GM23338 (cell line): ENCODE data around the gene PKP3. TPM values are rescaled to one million over a fixed set of nuclear protein-coding genes. Genes with fewer than 3 reads are reported as not detected.
A peak's percentile ranks its signal among the peaks of the same experiment; 100 is the strongest.

Experiments used
- ATAC-seq: fragments of 200-7000 bp; cut with Tn5 transposase; 3 replicates; pipeline ENCODE4 v1.9.1; 2020
- DNase-seq: peaks from one replicate; pipeline ENCODE4 v3.0.0-alpha.2; 2015; ENCODE audit warnings: low spot score
- H2AFZ ChIP-seq: fragments of 200-600 bp; sonication (generic); 2 replicates; pipeline ENCODE4 v1.8.0; 2016; ENCODE audit warnings: antibody characterized with exemption, mild to moderate bottlenecking, moderate library complexity
- H3F3A ChIP-seq: fragments of 200-600 bp; sonication (generic); replicated peaks from 2 replicates; pipeline ENCODE4 v1.8.0; 2017; ENCODE audit warnings: antibody characterized with exemption, mixed run types, low read depth
- H3K27ac ChIP-seq: fragments of 200-600 bp; sonication (generic); 2 replicates; pipeline ENCODE4 v1.6.1; 2016; ENCODE audit warnings: low read depth
- H3K27me3 ChIP-seq: fragments of 200-600 bp; sonication (generic); 2 replicates; pipeline ENCODE4 v1.8.0; 2016; ENCODE audit warnings: mild to moderate bottlenecking, mixed run types, moderate library complexity; ENCODE audit not compliant: insufficient read depth
- H3K36me3 ChIP-seq: fragments of 200-600 bp; sonication (generic); 2 replicates; pipeline ENCODE4 v1.8.0; 2016; ENCODE audit warnings: mild to moderate bottlenecking; ENCODE audit not compliant: insufficient read depth
- H3K4me1 ChIP-seq: fragments of 200-600 bp; sonication (generic); 2 replicates; pipeline ENCODE4 v1.8.0; 2016; ENCODE audit warnings: mild to moderate bottlenecking, moderate library complexity; ENCODE audit not compliant: insufficient read depth
- H3K4me2 ChIP-seq: fragments of 200-600 bp; sonication (generic); 2 replicates; pipeline ENCODE4 v1.7.1; 2017; ENCODE audit warnings: mixed run types
- H3K4me3 ChIP-seq: fragments of 200-600 bp; sonication (generic); 2 replicates; pipeline ENCODE4 v1.6.1; 2016; ENCODE audit warnings: mixed run types
- H3K79me2 ChIP-seq: fragments of 200-600 bp; sonication (generic); replicated peaks from 2 replicates; pipeline ENCODE4 v1.8.0; 2017; ENCODE audit warnings: mild to moderate bottlenecking; ENCODE audit not compliant: insufficient read depth
- H3K9me2 ChIP-seq: fragments of 200-600 bp; sonication (generic); 2 replicates; pipeline ENCODE4 v1.8.0; 2017; ENCODE audit not compliant: insufficient read depth
- H4K20me1 ChIP-seq: fragments of 200-600 bp; sonication (generic); replicated peaks from 2 replicates; pipeline ENCODE4 v1.8.0; 2017; ENCODE audit warnings: mild to moderate bottlenecking; ENCODE audit not compliant: insufficient read depth
- H3K27ac Mint-ChIP-seq: 2 replicates; pipeline ENCODE4 v1.8.0; 2020; ENCODE audit warnings: inconsistent platforms, mild to moderate bottlenecking, moderate library complexity, mixed read lengths
- H3K27me3 Mint-ChIP-seq: 3 replicates; pipeline ENCODE4 v1.8.0; 2022; ENCODE audit warnings: low read depth, mild to moderate bottlenecking, moderate library complexity, mixed read lengths, inconsistent platforms; ENCODE audit not compliant: insufficient read depth, poor library complexity
- H3K36me3 Mint-ChIP-seq: 3 replicates; pipeline ENCODE4 v1.8.0; 2021; ENCODE audit warnings: low read depth, mild to moderate bottlenecking, inconsistent platforms, moderate library complexity, mixed read lengths
- H3K4me1 Mint-ChIP-seq: 3 replicates; pipeline ENCODE4 v1.8.0; 2020; ENCODE audit warnings: mild to moderate bottlenecking, inconsistent platforms, mixed read lengths
- H3K4me3 Mint-ChIP-seq: 3 replicates; pipeline ENCODE4 v1.8.0; 2021; ENCODE audit warnings: moderate library complexity, mild to moderate bottlenecking, inconsistent platforms, mixed read lengths
- H3K9me3 Mint-ChIP-seq: 3 replicates; pipeline ENCODE4 v1.8.0; 2020; ENCODE audit warnings: moderate library complexity, mild to moderate bottlenecking, inconsistent platforms, mixed read lengths
- CREB1 ChIP-seq: fragments of 250-450 bp; sonication (Bioruptor Pico); IDR thresholded peaks from 2 replicates; pipeline ENCODE4 v1.5.0; 2020; ENCODE audit warnings: low read depth, mild to moderate bottlenecking, moderate library complexity
- CTCF ChIP-seq, 2 experiments: fragments of 200-600 bp in 1 of 2; sonication (generic) in 1 of 2; conservative IDR thresholded peaks; 2 replicates each; pipeline versions ENCODE4 v1.5.1 to v1.6.1; 2016 to 2017; ENCODE audit warnings: antibody characterized with exemption in 2 of 2, low read depth in 2 of 2, mild to moderate bottlenecking in 2 of 2, moderate library complexity in 1 of 2
- ETS1 ChIP-seq: IDR thresholded peaks from 2 replicates; pipeline ENCODE4 v1.6.1; 2016; ENCODE audit warnings: antibody characterized with exemption
- EZH2 ChIP-seq: fragments of 200-600 bp; sonication (generic); IDR thresholded peaks from one replicate; pipeline ENCODE4 v1.8.0; 2017; ENCODE audit warnings: antibody characterized with exemption, mild to moderate bottlenecking, low read depth; ENCODE audit not compliant: unreplicated experiment
- EZH2phosphoT487 ChIP-seq: fragments of 200-600 bp; sonication (generic); IDR thresholded peaks from one replicate; pipeline ENCODE4 v1.8.1; 2018; ENCODE audit warnings: antibody characterized with exemption; ENCODE audit not compliant: unreplicated experiment
- JUNB ChIP-seq: IDR thresholded peaks from one replicate; pipeline ENCODE4 v1.6.1; 2016; ENCODE audit warnings: antibody characterized with exemption; ENCODE audit not compliant: unreplicated experiment
- NANOG ChIP-seq: IDR thresholded peaks from 2 replicates; pipeline ENCODE4 v1.6.1; 2016; ENCODE audit warnings: antibody characterized with exemption, borderline replicate concordance
- REST ChIP-seq: IDR thresholded peaks from one replicate; pipeline ENCODE4 v1.6.1; 2018; ENCODE audit warnings: antibody characterized with exemption; ENCODE audit not compliant: unreplicated experiment
- STAT1 ChIP-seq: IDR thresholded peaks from one replicate; pipeline ENCODE4 v1.6.1; 2016; ENCODE audit warnings: antibody characterized with exemption; ENCODE audit not compliant: unreplicated experiment
- ZNF114 ChIP-seq: fragments of 250-450 bp; sonication (Bioruptor Pico); IDR thresholded peaks from 2 replicates; pipeline ENCODE4 v1.5.0; 2020; ENCODE audit warnings: mild to moderate bottlenecking, moderate library complexity
- ZNF331 ChIP-seq: fragments of 250-450 bp; sonication (Bioruptor Pico); IDR thresholded peaks from 2 replicates; pipeline ENCODE4 v1.5.0; 2020; ENCODE audit warnings: low read depth, mild to moderate bottlenecking, moderate library complexity
- ZNF462 ChIP-seq: fragments of 250-450 bp; sonication (Bioruptor Pico); IDR thresholded peaks from 2 replicates; pipeline ENCODE4 v1.5.0; 2020; ENCODE audit warnings: mild to moderate bottlenecking, moderate library complexity
- polyA plus RNA-seq: library from polyadenylated mRNA; unstranded; fragments of >200 nt; fragmentation: Nextera tagmentation; extraction: Ambion mirVana; gene quantifications from 2 replicates; pipeline ENCODE4 v1.2.1, GENCODE V29; 2016
- total RNA-seq: library from RNA; depleted of rRNA; stranded (reverse); fragments of >200 nt; shearing (Covaris generic); gene quantifications from 2 replicates; pipeline ENCODE4 v1.2.3, GENCODE V29; 2014

Gene PKP3
- total and polyA plus RNA-seq, 2 experiments from 2014 or later = 7.2 to 23.0 TPM

GRCh38 chr11:441043-441417 lies 47.0 kb downstream of the PKP3 start:
- H3K4me1 ChIP-seq = no peaks in the 10 kb centered on the region; the same call in 1 of the 2 replicates
- ATAC-seq (peak; percentile 11), DNase-seq (no peak)
- H3K27me3 ChIP-seq = no peaks in the 10 kb centered on the region
- Mint-ChIP-seq H3K4me3 (peak overlapping the region; percentile 56; the same call in 2 of the 3 replicates), H3K4me1 (peaks cover 11% of the 10 kb centered on the region), H3K36me3 (peaks cover 8% of the 10 kb centered on the region), H3K9me3 (peaks cover 11% of the 10 kb centered on the region), H3K27me3 (peaks cover 28% of the 10 kb centered on the region), H3K27ac (no peak overlapping the region)
- H3K4me2 ChIP-seq = peak overlapping the region; percentile 80
- H3F3A ChIP-seq = 0 out of 2 replicates have a peak, but pooled peaks cover 4% of the 10 kb centered on the region
- no peaks in the 10 kb centered on the region for H3K36me3 ChIP-seq
- no peaks in the 10 kb centered on the region for H4K20me1 ChIP-seq
- no peaks in the 10 kb centered on the region for H3K79me2 ChIP-seq
- TF ChIP-seq CREB1 (CRISPR knock-in tag) = no peak
- TF ChIP-seq EZH2phosphoT487 = no peak
- TF ChIP-seq EZH2 = no peak
- TF ChIP-seq ETS1 = no peak
- no peak for TF ChIP-seq ZNF331 (CRISPR knock-in tag)
- TF ChIP-seq CTCF (conservative IDR thresholded peaks at IDR 0.05; ENCODE audit: low read depth in 2 of 2) = no peak
- no peak for TF ChIP-seq STAT1
- no peak for TF ChIP-seq ZNF462
- no peak for TF ChIP-seq NANOG
- no peak for TF ChIP-seq ZNF114 (CRISPR knock-in tag)
- TF ChIP-seq REST = no peak
- TF ChIP-seq JUNB = no peak
- peak overlapping the region; percentile 56; the same call in 1 of the 2 replicates for H3K4me3 ChIP-seq
- H3K27ac ChIP-seq = no peak overlapping the region
- no peaks in the 10 kb centered on the region for H3K9me2 ChIP-seq
- peak overlapping the region; percentile 52 for H2AFZ ChIP-seq
